ENCODE data around the gene SHROOM3.
A peak's percentile ranks its signal among the peaks of the same experiment; 100 is the strongest.

Gene SHROOM3

GRCh38 chr4:76674983-76675382, 240.0 kb downstream of the SHROOM3 start:
- Mint-ChIP-seq H3K36me3 (no peaks in the 10 kb centered on the region), H3K4me3 (no peak overlapping the region), H3K4me1 (no peaks in the 10 kb centered on the region), H3K27ac (no peak overlapping the region), H3K9me3 (no peaks in the 10 kb centered on the region), H3K27me3 (peaks cover 5% of the 10 kb centered on the region)

DNA sequence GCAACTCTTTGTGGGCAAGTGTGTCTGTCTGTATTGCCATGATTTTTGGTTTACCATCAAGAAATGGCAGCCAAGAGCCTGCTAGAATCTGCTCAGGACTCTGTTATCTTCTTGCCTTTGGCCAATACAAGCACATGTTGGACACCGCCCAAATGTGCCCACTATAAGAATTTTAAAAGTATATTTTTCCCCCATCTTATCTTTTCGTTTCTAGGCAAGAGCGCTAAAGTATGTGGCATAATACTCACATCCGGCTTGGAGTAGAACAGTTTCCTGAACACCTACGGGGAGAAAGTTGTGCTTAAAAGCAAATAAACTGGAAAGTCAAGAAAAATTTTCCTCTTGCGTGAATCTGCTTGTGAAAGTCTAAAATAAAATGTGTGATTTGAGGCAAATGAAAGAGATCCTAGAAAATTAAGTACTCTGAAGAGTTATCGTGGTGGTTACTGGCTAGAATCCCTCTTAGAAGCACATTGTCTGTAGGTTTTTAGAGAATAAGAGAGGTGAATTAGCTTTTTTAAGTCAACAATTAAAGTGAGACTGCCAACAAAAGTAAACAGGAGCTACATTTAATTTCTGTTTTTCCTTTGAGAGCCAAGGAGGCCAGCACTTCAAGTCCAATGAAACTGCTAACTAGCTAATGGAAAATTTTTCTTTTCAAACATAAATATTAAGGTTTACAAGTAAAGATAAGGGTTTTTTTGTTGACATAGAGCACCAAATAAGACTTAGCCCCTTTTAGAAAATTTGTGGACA, 242.7 kb downstream of the SHROOM3 start:
- Mint-ChIP-seq H3K9me3 (no peaks in the 10 kb centered on the region), H3K4me1 (no peaks in the 10 kb centered on the region), H3K27ac (no peak overlapping the region), H3K36me3 (no peaks in the 10 kb centered on the region), H3K4me3 (no peak overlapping the region), H3K27me3 (peaks cover 12% of the 10 kb centered on the region)

DNA sequence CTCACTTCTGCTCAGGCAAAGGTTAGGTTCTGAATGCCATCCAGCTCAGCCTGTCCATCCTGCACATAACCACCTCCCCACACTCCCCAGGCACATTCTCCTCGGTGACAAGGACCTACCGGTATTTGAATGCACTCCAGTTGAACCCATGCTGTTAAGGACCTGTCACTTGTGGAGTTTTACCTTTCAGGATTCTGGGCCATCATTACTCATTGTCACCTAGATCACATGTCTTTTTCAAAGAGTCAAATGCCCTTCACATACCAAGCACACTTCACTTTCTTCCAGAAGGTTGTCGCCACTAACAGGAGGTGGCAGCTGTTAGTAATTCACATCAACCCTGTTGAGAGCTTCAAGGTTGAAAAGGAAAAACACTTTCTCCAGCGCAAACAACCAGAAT, 244.7 kb downstream of the SHROOM3 start:
- H3K27me3 Mint-ChIP-seq = peaks cover 22% of the 10 kb centered on the region
- H3K4me1 Mint-ChIP-seq = no peaks in the 10 kb centered on the region
- H3K9me3 Mint-ChIP-seq = no peaks in the 10 kb centered on the region
- H3K4me3 Mint-ChIP-seq = no peak overlapping the region
- H3K36me3 Mint-ChIP-seq = no peaks in the 10 kb centered on the region
- no peak overlapping the region for H3K27ac Mint-ChIP-seq

DNA sequence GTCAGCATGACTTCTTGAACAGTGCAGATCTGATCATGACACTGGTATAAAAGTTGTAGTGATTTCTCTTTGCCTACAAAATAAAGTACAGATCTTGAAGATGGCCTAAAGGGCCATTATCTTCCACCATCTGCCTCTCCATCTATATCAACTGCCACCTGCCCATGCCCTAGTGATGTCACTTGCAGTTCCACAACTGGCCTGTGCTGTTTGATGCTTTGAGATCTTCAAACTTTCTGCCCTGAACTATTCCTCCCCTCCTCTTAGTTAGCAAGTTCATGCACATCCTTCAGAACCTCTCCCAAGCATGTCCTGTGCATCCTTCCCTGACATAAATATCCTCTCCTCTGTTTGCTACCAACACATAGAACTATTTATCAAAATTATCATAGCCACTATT, 245.9 kb downstream of the SHROOM3 start:
- Mint-ChIP-seq H3K36me3 (no peaks in the 10 kb centered on the region), H3K9me3 (no peaks in the 10 kb centered on the region), H3K27me3 (peaks cover 25% of the 10 kb centered on the region)

GRCh38 chr4:76681996-76682395, 247.0 kb downstream of the SHROOM3 start:
- H3K36me3 Mint-ChIP-seq = no peaks in the 10 kb centered on the region
- H3K27ac Mint-ChIP-seq = no peak overlapping the region
- peaks cover 28% of the 10 kb centered on the region for H3K27me3 Mint-ChIP-seq
- H3K4me1 Mint-ChIP-seq = no peaks in the 10 kb centered on the region
- H3K4me3 Mint-ChIP-seq = no peak overlapping the region
- H3K9me3 Mint-ChIP-seq = no peaks in the 10 kb centered on the region

More for the DNA sequence above, 245.9 kb downstream of the SHROOM3 start:
- Mint-ChIP-seq H3K4me1 (no peaks in the 10 kb centered on the region), H3K4me3 (no peak overlapping the region), H3K27ac (no peak overlapping the region)

GRCh38 chr4:76683144-76683543, 248.1 kb downstream of the SHROOM3 start:
- H3K4me1 Mint-ChIP-seq = no peaks in the 10 kb centered on the region
- peaks cover 33% of the 10 kb centered on the region for H3K27me3 Mint-ChIP-seq
- no peak overlapping the region for H3K4me3 Mint-ChIP-seq
- H3K27ac Mint-ChIP-seq = no peak overlapping the region
- no peaks in the 10 kb centered on the region for H3K9me3 Mint-ChIP-seq
- no peaks in the 10 kb centered on the region for H3K36me3 Mint-ChIP-seq

GRCh38 chr4:76687746-76688448, 252.9 kb downstream of the SHROOM3 start:
- Mint-ChIP-seq H3K36me3 (no peaks in the 10 kb centered on the region), H3K27ac (no peak overlapping the region), H3K4me1 (peaks cover 17% of the 10 kb centered on the region), H3K27me3 (peaks cover 57% of the 10 kb centered on the region), H3K9me3 (no peaks in the 10 kb centered on the region), H3K4me3 (no peak overlapping the region)

DNA sequence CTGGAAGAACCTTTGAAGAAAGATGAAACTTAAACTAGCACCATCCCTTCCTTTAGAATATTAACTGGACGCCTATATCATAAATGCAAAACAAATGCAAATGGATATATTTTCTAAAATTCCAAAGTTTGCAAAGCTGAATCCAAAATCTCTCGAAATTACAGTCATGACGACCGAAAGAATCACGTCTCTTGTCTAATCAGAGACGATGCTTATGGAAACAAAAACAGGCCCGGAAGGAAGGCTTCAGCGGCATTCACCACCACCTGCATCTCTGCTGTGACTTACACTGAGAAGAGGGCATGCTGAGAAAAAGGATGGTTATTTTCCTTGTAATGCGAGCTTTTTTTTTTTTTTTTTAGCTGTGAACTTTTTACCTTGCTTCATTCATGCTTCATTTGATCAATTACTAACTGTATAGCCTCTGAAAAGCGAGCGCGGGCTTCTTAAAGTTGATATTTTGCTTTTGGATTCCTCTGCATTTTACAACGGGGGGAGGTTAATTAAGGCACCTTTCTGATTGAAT, 253.7 kb downstream of the SHROOM3 start:
- Mint-ChIP-seq H3K4me3 (peak overlapping the region; percentile 66), H3K4me1 (peaks cover 17% of the 10 kb centered on the region), H3K27me3 (peaks cover 57% of the 10 kb centered on the region), H3K9me3 (no peaks in the 10 kb centered on the region), H3K27ac (no peak overlapping the region), H3K36me3 (no peaks in the 10 kb centered on the region)

- Mint-ChIP-seq H3K4me1 (peaks cover 17% of the 10 kb centered on the region), H3K27me3 (peaks cover 56% of the 10 kb centered on the region), H3K27ac (no peak overlapping the region), H3K4me3 (peak overlapping the region; percentile 75), H3K9me3 (no peaks in the 10 kb centered on the region), H3K36me3 (no peaks in the 10 kb centered on the region)
These were observed 254.3 kb downstream of the SHROOM3 start for GRCh38 chr4:76689145-76689817.

GRCh38 chr4:76690011-76690905, 255.2 kb downstream of the SHROOM3 start:
- H3K36me3 Mint-ChIP-seq = no peaks in the 10 kb centered on the region
- H3K9me3 Mint-ChIP-seq = no peaks in the 10 kb centered on the region
- H3K4me1 Mint-ChIP-seq = peaks cover 17% of the 10 kb centered on the region
- H3K4me3 Mint-ChIP-seq = peak overlapping the region; percentile 75
- H3K27ac Mint-ChIP-seq = no peak overlapping the region
- peaks cover 57% of the 10 kb centered on the region for H3K27me3 Mint-ChIP-seq

GRCh38 chr4:76690906-76691275, 255.9 kb downstream of the SHROOM3 start:
- no peak overlapping the region for H3K4me3 Mint-ChIP-seq
- no peaks in the 10 kb centered on the region for H3K36me3 Mint-ChIP-seq
- no peaks in the 10 kb centered on the region for H3K9me3 Mint-ChIP-seq
- H3K27ac Mint-ChIP-seq = no peak overlapping the region
- peaks cover 17% of the 10 kb centered on the region for H3K4me1 Mint-ChIP-seq
- H3K27me3 Mint-ChIP-seq = peaks cover 61% of the 10 kb centered on the region

GRCh38 chr4:76691807-76692582, 257.0 kb downstream of the SHROOM3 start:
- H3K36me3 Mint-ChIP-seq = no peaks in the 10 kb centered on the region

DNA sequence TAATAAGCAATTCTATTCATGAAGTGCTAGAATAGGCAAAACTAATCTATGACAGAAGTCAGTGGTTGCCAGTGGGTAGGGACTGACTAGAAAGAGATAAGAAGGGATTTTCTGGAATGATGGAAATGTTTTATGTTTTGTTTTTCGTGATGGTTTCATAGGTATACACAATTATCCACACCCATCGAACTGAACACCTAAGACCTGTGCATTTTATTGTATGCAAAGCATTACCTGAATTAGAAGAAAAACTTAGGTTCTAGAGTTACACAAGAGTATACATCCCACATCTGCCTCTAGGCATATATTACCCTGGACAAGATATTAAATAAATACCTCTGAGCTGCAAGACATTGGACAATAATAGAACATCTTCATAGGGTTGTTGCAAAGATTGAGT, 257.7 kb downstream of the SHROOM3 start:
- no peak overlapping the region for H3K27ac Mint-ChIP-seq
- H3K9me3 Mint-ChIP-seq = no peaks in the 10 kb centered on the region
- no peaks in the 10 kb centered on the region for H3K36me3 Mint-ChIP-seq
- no peak overlapping the region for H3K4me3 Mint-ChIP-seq
- peaks cover 66% of the 10 kb centered on the region for H3K27me3 Mint-ChIP-seq
- H3K4me1 Mint-ChIP-seq = peaks cover 21% of the 10 kb centered on the region

More at GRCh38 chr4:76691807-76692582, 257.0 kb downstream of the SHROOM3 start:
- no peak overlapping the region for H3K4me3 Mint-ChIP-seq
- H3K9me3 Mint-ChIP-seq = no peaks in the 10 kb centered on the region
- no peak overlapping the region for H3K27ac Mint-ChIP-seq
- peaks cover 62% of the 10 kb centered on the region for H3K27me3 Mint-ChIP-seq
- peaks cover 17% of the 10 kb centered on the region for H3K4me1 Mint-ChIP-seq

DNA sequence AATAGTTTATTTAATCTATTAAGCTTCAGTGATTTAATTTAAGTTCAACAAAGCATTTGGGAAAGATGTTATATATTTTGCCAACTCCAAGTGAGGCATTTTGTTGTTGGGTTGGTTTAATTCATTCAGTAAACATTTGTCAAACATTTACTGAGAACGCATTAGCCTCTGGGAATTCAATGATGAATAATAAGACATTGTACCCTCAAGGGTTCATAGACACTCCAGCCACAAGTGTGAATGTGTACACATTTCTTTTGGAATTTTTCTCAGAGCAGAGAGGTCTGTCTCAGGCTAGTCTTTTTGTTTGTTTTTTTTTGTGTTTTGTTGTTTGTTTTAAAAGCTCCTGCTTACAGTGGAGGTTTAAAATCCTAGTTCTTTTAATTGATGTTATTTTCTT, 259.0 kb downstream of the SHROOM3 start:
- Mint-ChIP-seq H3K36me3 (no peaks in the 10 kb centered on the region), H3K27ac (no peak overlapping the region), H3K4me3 (no peak overlapping the region), H3K27me3 (peaks cover 59% of the 10 kb centered on the region), H3K4me1 (peaks cover 14% of the 10 kb centered on the region), H3K9me3 (no peaks in the 10 kb centered on the region)
